ENCODE data around the gene TUBGCP2.

The TUBGCP2 gene

DNA sequence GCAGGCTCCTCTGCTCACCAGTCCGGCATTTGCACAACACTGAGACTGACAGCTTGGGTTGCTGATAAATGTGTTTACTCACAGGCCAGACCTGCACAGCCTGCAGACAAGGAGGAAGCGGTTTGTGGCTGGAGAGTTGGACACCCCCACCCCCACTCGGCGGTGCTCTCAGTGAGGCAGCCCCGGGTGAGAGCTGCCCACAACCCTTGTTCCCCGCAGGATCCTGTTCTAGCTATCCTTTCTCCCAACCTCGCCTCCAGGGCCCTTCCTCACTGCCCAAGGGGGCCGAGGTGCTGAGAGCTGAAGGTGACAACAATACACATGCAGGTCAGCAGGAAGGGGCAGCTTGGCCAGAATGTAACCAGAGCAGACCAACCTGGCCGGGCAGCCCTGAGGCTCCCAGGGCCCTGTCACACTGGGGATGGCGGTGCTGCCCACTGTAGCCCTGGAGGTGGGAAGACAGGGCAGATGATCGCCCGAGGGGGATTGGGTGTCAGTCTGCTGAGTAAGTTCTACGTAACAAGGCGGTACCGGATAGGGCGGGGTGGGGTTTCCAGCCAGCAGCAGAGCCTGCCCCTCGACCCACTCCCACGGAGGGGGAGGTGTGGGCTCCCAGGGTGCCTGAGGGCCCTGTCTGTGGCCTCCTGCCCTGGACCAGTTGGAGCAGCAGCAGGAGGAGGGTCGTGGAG, 30.0 kb downstream of the TUBGCP2 start:
- peak; percentile 66 for TF ChIP-seq POLR2A (IDR thresholded peaks at IDR 0.05; ENCODE audit: low read length)
- no peak for TF ChIP-seq GATA1 (IDR thresholded peaks at IDR 0.05; ENCODE audit: low read depth, low read length)
- peak; percentile 90 to 93 for DNase-seq

DNA sequence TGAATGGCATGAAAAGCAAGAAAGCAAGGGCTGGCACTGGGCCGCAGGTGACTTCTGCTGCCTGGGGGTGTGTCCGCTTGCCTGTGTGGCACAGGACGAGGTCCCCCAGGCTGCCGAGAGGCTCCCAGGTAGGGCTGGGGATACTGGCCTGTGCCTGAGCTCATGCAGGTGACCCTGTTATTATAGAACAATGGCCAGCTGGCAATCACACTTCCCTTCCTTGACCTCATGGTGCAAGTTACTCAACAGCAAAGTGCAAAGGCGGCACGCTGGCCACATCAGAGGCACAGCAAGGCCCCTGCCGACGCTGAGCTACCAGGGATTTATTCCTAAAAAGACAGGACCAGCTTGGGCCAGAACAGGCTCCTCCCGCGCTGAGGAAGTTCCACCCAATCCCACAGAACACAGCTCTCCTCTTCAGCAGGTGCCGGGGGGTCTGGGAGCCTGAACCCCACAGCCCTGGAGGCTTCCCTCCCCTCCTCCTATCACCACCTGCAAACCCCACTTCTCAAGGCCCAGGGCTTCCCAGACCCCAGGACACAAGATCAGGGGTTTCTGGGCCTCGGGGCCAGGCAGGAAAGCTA, 30.6 kb downstream of the TUBGCP2 start:
- TF ChIP-seq POLR2A (IDR thresholded peaks at IDR 0.05; ENCODE audit: low read length) (no peak), GATA1 (IDR thresholded peaks at IDR 0.05; ENCODE audit: low read depth, low read length) (no peak)
- DNase-seq, result no peak

- no peak for DNase-seq
- TF ChIP-seq GATA1 (IDR thresholded peaks at IDR 0.05; ENCODE audit: low read depth, low read length) (no peak), POLR2A (IDR thresholded peaks at IDR 0.05; ENCODE audit: low read length) (no peak)
Measured at GRCh38 chr10:133277277-133277992, 31.2 kb downstream of the TUBGCP2 start.

GRCh38 chr10:133276435-133277201, 32.1 kb downstream of the TUBGCP2 start, which contains the start of gene ADAM8:
ADAM8 (minus strand) TSS chr10:133276868; CDS start chr10:133276817, 51 bp downstream.
- peak; percentile 56 to 65 for DNase-seq
- TF ChIP-seq GATA1 (IDR thresholded peaks at IDR 0.05; ENCODE audit: low read depth, low read length), result no peak
- no peak for TF ChIP-seq POLR2A (IDR thresholded peaks at IDR 0.05; ENCODE audit: low read length)

- peak in 1 of 2 experiments; percentile 46 for DNase-seq
Measured at GRCh38 chr10:133276100-133276434, 32.6 kb downstream of the TUBGCP2 start.

DNA sequence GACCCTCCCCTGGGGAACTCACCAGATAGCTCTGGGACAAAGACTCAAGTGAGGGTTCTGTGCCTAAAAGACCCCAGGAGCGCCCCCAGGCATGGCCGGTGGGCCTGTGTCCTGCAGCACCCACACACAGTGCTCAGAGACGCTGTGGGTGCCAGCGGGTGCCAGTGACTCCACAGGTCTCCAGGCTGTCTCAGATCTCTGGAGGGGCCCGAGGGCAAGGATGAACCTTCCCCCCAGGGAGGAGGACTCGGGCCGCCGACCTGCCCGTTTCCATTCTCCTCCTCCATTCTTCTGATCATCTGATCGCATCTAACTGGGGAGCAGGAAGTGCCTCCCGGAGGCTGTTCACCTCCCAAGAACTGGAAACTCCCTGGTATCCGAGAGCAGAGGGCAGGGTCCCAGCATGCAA, 33.0 kb downstream of the TUBGCP2 start:
- DNase-seq, result peak; percentile 57 to 59
- no peak for TF ChIP-seq POLR2A (IDR thresholded peaks at IDR 0.05; ENCODE audit: low read length)
- no peak for TF ChIP-seq GATA1 (IDR thresholded peaks at IDR 0.05; ENCODE audit: low read depth, low read length)

More at GRCh38 chr10:133276100-133276434, 32.6 kb downstream of the TUBGCP2 start:
- TF ChIP-seq POLR2A (IDR thresholded peaks at IDR 0.05; ENCODE audit: low read length) (no peak), GATA1 (IDR thresholded peaks at IDR 0.05; ENCODE audit: low read depth, low read length) (no peak)

- no peak for TF ChIP-seq POLR2A (IDR thresholded peaks at IDR 0.05; ENCODE audit: low read length)
- TF ChIP-seq GATA1 (IDR thresholded peaks at IDR 0.05; ENCODE audit: low read depth, low read length), result no peak
Measured at GRCh38 chr10:133274751-133275683, 33.7 kb downstream of the TUBGCP2 start.

GRCh38 chr10:133273534-133274143, 35.0 kb downstream of the TUBGCP2 start:
- DNase-seq, result no peak
- TF ChIP-seq POLR2A (IDR thresholded peaks at IDR 0.05; ENCODE audit: low read length), result no peak
- TF ChIP-seq GATA1 (IDR thresholded peaks at IDR 0.05; ENCODE audit: low read depth, low read length), result no peak

More at GRCh38 chr10:133274751-133275683, 33.7 kb downstream of the TUBGCP2 start:
- DNase-seq, result peak; percentile 69

- no peak for TF ChIP-seq GATA1 (IDR thresholded peaks at IDR 0.05; ENCODE audit: low read depth, low read length)
- TF ChIP-seq POLR2A (IDR thresholded peaks at IDR 0.05; ENCODE audit: low read length), result no peak
- DNase-seq, result no peak
Measured at GRCh38 chr10:133272964-133273420, 35.7 kb downstream of the TUBGCP2 start.

GRCh38 chr10:133272301-133272963, 36.2 kb downstream of the TUBGCP2 start:
- TF ChIP-seq POLR2A (IDR thresholded peaks at IDR 0.05; ENCODE audit: low read length), result no peak
- TF ChIP-seq GATA1 (IDR thresholded peaks at IDR 0.05; ENCODE audit: low read depth, low read length), result no peak
- DNase-seq, result no peak

DNA sequence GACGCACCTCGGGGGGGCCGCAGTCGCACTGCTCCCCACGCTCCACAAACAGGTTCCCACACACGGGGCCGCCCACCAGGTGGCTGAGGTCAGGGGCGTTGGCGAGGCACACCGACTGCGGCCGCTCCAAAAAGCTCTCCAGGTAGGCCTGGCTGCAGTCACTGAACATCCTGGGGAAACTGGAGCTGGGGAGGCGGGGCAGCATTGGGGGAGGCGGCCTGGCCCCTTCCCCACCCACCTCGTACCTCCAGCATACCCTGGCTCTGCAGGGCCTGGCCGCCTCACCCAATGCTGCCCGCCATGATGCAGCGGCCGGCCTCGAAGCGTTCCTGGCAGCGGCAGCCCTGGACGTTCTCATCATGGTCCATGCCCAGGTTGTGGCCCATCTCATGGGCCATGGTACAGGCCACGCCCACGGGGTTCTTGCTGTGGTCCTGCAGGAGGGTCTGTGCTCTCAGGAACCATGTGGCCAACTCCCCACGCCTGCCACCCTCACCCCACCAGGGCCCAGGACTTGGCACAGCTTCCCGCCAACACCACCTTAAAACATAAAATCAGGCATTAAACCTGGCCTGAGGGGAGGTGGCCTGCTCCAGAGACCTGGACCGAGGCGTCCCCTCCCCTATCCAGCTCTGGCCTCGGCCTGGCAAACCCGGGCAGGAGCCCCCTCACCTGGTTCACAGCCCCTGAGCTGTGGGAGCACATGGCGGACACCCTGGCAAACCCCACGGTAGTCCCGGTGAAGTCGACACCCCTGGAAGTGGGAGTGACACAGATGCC, 37.0 kb downstream of the TUBGCP2 start:
- DNase-seq, result no peak
- TF ChIP-seq GATA1 (IDR thresholded peaks at IDR 0.05; ENCODE audit: low read depth, low read length) (no peak), POLR2A (IDR thresholded peaks at IDR 0.05; ENCODE audit: low read length) (no peak)

Data from erythroblast (primary cell).